ENCODE data around the gene ENPP3. TPM values are rescaled to one million over a fixed set of nuclear protein-coding genes. Genes with fewer than 3 reads are reported as not detected.

The ENPP3 gene
- total RNA-seq, 1 donor from 2014 or later: 1.0 TPM

DNA sequence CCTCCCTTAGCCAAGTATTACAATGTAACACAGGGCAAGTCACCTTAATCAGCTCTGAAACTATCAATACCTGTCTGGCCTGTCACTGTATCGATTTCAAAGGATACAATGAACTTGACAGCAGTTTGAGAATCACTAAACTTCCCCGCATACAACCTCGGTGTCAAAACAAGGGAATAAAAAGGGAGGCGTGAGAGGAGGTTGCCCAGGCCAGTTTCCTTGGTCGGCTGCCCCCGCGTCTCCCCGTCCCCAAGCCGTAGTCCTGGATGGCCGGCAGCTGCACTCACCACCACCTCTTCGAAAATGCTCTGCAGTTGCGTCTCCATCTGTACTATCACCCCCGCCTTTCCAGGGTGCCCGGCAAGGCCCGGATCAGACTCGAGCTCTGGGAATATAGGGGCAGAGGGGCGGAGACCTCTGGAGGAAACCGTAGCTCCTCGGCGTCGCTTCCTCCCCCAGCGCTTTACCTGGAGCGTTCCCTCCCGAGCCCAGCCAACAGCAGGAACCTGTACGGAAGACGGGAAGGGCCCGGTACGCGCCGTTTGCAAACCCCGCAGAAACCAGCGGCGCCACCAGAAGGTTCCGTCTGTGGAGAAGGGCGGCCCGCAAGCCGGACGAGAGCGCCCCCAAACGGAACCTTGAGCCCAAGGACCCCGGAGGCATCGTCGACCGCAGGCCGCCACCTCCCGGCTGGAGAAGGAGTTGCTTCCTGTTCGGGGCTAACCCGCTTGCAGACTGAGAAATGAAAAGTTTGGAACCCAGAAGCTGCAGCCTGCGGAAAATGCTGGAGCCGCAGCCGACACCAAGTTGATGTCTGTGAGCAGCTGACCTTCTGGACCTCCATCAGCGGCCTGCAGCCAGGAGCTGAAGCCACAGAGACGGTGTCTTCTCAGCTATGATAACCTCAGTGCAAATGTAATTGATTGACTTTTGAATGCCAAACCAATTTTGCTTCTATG lies 9.1 kb upstream of the ENPP3 start, which contains the start of gene MED23:
Gene MED23 (minus strand): TSS at position 519 of the 959 bp plus-strand sequence. CDS start 193 bp downstream, at position 326.
- Histone ChIP-seq H3K9ac (ENCODE audit: low read depth in 1 of 3, low read length in 3 of 3) (peak within 1 kb of the TSS; percentile 87 to 93 (median 92)), H3K9me3 (ENCODE audit: control insufficient read depth in 3 of 3, low read length in 3 of 3) (no peaks in the 10 kb centered on the region), H3K4me1 (ENCODE audit: control insufficient read depth in 3 of 3, insufficient read depth in 3 of 3, low read length in 3 of 3) (peaks cover 5 to 8% (median 7%) of the 10 kb centered on the region in 3 donors), H3K4me3 (ENCODE audit: low read length in 3 of 3) (peak within 1 kb of the TSS; percentile 82 to 91 (median 89)), H3K27me3 (ENCODE audit: control insufficient read depth in 3 of 3, insufficient read depth in 3 of 3, low read length in 3 of 3) (no peaks in the 10 kb centered on the region), H3K36me3 (ENCODE audit: control insufficient read depth in 3 of 3, insufficient read depth in 3 of 3, low read length in 3 of 3) (peaks cover 5 to 24% (median 20%) of the 10 kb centered on the region in 3 donors), H3K27ac (ENCODE audit: low read depth, low read length) (peak within 1 kb of the TSS; percentile 36)

DNA sequence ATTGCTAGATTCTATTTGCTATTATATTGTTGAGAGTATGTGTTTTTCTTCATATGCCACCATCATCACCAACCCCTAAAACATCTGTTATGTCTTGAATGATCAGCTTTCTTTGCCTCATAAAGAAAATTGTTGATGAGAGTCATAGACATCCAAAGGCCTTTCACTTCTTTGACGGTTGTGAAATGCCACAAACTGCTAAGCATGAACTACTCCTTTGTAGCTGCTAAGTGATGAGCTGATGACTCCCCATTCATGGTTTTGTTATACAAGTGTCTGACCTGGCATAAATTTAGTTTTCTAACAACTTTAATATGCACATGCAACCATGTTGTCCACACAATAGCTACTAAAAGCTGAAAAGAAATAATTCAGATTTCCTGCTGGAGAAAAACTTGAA lies 8.4 kb upstream of the ENPP3 start:
- Histone ChIP-seq H3K9me3 (ENCODE audit: control insufficient read depth in 3 of 3, low read length in 3 of 3) (no peaks in the 10 kb centered on the region), H3K9ac (ENCODE audit: low read depth in 1 of 3, low read length in 3 of 3) (peak overlapping the region; percentile 81 to 92 (median 87)), H3K27ac (ENCODE audit: low read depth, low read length) (no peak overlapping the region), H3K27me3 (ENCODE audit: control insufficient read depth in 3 of 3, insufficient read depth in 3 of 3, low read length in 3 of 3) (no peaks in the 10 kb centered on the region), H3K4me3 (ENCODE audit: low read length in 3 of 3) (peak overlapping the region; percentile 82 to 91 (median 89)), H3K36me3 (ENCODE audit: control insufficient read depth in 3 of 3, insufficient read depth in 3 of 3, low read length in 3 of 3) (peaks cover 5 to 17% (median 13%) of the 10 kb centered on the region in 3 donors), H3K4me1 (ENCODE audit: control insufficient read depth in 3 of 3, insufficient read depth in 3 of 3, low read length in 3 of 3) (peaks cover 5 to 8% (median 7%) of the 10 kb centered on the region in 3 donors)

DNA sequence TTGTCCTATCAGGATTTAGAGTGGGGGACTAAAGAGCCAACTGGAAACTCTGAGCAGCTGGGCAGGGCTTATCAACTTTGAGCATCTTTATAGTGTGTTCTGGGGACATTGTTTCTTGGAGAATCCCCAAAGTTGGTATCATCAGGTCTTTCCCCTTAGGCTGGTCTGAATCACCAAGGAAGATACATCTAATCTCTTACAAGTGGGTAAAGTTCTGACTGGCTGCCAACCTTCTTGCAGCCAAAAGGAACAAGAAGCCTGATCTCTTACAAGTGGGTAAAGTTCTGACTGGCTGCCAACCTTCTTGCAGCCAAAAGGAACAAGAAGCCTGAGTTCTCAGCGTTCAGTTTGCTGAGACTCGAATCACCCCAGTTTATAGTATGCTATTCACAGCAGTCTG lies 7.5 kb upstream of the ENPP3 start:
- no peak overlapping the region for H3K9ac ChIP-seq (ENCODE audit: low read depth in 1 of 3, low read length in 3 of 3)
- H3K4me3 ChIP-seq (ENCODE audit: low read length in 3 of 3): no peak overlapping the region
- no peak overlapping the region for H3K27ac ChIP-seq (ENCODE audit: low read depth, low read length)
- H3K4me1 ChIP-seq (ENCODE audit: control insufficient read depth in 3 of 3, insufficient read depth in 3 of 3, low read length in 3 of 3): peaks cover 5 to 8% (median 7%) of the 10 kb centered on the region in 3 donors
- H3K27me3 ChIP-seq (ENCODE audit: control insufficient read depth in 3 of 3, insufficient read depth in 3 of 3, low read length in 3 of 3): no peaks in the 10 kb centered on the region
- H3K9me3 ChIP-seq (ENCODE audit: control insufficient read depth in 3 of 3, low read length in 3 of 3): no peaks in the 10 kb centered on the region
- peaks cover 0 to 8% (median 4%) of the 10 kb centered on the region in 3 donors for H3K36me3 ChIP-seq (ENCODE audit: control insufficient read depth in 3 of 3, insufficient read depth in 3 of 3, low read length in 3 of 3)

DNA sequence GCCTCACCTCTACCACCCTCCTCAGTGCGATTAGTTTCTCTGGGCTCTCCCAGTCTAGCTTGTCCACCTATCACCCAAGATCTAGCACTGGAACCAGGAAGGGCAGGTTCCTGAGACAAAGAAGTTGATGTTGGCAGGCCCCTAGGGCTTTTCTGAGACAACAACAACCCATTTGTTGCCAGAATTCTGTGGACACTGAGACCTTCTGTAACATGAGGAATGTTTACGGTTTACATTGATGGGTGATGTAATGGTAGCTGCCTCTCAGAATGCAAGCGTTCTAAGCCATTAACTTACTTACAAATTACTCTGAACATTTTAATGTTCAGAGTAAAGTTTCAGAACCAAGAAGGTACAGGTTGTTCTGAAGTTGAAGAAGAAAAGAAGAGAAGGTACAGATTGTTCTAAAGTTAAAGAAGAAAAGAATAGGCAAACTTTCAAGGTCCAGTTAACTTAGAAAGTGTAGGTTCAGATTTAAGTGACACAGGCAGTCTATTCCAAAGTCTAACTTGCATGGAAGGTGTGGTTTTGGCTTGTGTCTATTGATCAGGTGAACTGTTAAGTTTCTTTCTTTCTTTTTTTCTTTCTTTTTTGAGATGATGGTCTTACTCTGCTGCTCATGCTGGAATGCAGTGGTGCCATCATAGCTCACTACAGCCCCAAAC lies 5.3 kb upstream of the ENPP3 start:
- H3K36me3 ChIP-seq (ENCODE audit: control insufficient read depth in 3 of 3, insufficient read depth in 3 of 3, low read length in 3 of 3): no peaks in the 10 kb centered on the region
- no peak overlapping the region for H3K27ac ChIP-seq (ENCODE audit: low read depth, low read length)
- H3K9ac ChIP-seq (ENCODE audit: low read depth in 1 of 3, low read length in 3 of 3): no peak overlapping the region
- H3K27me3 ChIP-seq (ENCODE audit: control insufficient read depth in 3 of 3, insufficient read depth in 3 of 3, low read length in 3 of 3): no peaks in the 10 kb centered on the region
- peaks cover 5 to 8% (median 7%) of the 10 kb centered on the region in 3 donors for H3K4me1 ChIP-seq (ENCODE audit: control insufficient read depth in 3 of 3, insufficient read depth in 3 of 3, low read length in 3 of 3)
- no peaks in the 10 kb centered on the region for H3K9me3 ChIP-seq (ENCODE audit: control insufficient read depth in 3 of 3, low read length in 3 of 3)
- no peak overlapping the region for H3K4me3 ChIP-seq (ENCODE audit: low read length in 3 of 3)

DNA sequence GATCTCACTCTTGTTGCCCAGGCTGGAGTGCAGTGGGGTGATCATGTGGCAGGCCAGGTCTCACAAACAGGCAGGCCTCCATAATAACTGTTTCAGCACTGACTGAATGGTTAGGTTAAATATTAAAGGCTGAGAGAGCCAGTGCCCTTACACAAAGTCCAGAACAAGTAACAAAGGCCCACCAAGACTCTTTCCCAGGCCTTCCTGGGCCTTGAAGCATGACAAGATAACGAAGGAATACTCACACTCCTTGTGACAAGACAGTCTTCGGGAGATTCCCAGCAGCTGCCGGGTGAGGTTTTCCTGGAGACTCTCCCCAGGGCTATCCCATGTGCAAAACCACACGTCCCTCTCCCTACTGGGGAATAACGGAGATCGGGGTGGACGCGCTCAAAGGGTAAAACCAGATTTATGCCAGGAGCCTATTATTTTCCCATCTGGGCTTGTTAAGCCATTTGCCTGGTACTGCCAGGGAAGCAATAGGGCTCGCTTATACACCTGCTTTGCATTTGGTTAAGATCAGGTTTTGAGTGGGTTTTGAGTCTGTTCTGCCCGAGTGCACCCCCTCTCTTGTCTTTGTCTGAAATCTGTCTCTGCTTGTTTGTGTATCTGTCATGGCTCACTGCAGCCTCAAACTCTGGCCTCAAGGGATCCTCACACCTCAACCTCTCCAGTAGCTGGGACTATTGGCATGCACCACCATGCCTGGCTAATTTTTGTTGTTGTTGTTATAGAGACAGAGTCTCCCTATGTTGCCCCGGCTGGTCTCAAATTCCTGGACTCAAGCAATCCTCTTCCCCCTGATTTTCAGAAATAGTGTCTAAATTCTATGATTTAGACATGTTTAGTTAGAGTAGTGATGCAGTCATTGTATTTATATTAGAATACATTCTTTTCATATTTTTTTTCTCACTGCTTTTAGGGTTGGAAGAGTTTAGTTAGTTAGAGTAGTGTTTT lies 1.4 kb upstream of the ENPP3 start:
- H3K27me3 ChIP-seq (ENCODE audit: control insufficient read depth in 3 of 3, insufficient read depth in 3 of 3, low read length in 3 of 3): no peaks in the 10 kb centered on the region
- no peak overlapping the region for H3K27ac ChIP-seq (ENCODE audit: low read depth, low read length)
- no peak overlapping the region for H3K4me3 ChIP-seq (ENCODE audit: low read length in 3 of 3)
- H3K9ac ChIP-seq (ENCODE audit: low read depth in 1 of 3, low read length in 3 of 3): no peak overlapping the region
- H3K9me3 ChIP-seq (ENCODE audit: control insufficient read depth in 3 of 3, low read length in 3 of 3): no peaks in the 10 kb centered on the region
- no peaks in the 10 kb centered on the region for H3K36me3 ChIP-seq (ENCODE audit: control insufficient read depth in 3 of 3, insufficient read depth in 3 of 3, low read length in 3 of 3)
- H3K4me1 ChIP-seq (ENCODE audit: control insufficient read depth in 3 of 3, insufficient read depth in 3 of 3, low read length in 3 of 3): no peaks in the 10 kb centered on the region

DNA sequence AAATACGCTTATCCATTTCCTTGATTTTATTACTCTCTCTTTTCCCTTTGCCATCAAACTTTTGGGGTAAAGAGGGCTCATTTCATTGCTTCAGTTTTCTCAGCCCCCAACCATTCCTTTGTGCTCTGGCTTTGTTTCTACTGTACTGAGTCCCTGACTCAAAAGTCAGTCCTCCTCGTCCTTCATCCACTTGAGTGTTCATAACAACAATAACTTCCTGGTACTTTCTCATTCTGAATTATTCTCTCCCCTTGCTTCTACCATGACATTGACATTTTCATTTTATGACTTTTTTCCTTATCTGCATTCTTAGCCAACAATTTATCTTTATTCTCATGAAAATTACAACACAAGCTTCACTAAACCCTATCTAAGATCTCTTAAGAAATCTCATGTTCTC lies 911 bp downstream of the ENPP3 start:
- Histone ChIP-seq H3K27me3 (ENCODE audit: control insufficient read depth in 3 of 3, insufficient read depth in 3 of 3, low read length in 3 of 3) (no peaks in the 10 kb centered on the region), H3K4me3 (ENCODE audit: low read length in 3 of 3) (no peak overlapping the region), H3K9me3 (ENCODE audit: control insufficient read depth in 3 of 3, low read length in 3 of 3) (no peaks in the 10 kb centered on the region), H3K9ac (ENCODE audit: low read depth in 1 of 3, low read length in 3 of 3) (no peak overlapping the region), H3K27ac (ENCODE audit: low read depth, low read length) (no peak overlapping the region), H3K4me1 (ENCODE audit: control insufficient read depth in 3 of 3, insufficient read depth in 3 of 3, low read length in 3 of 3) (no peaks in the 10 kb centered on the region), H3K36me3 (ENCODE audit: control insufficient read depth in 3 of 3, insufficient read depth in 3 of 3, low read length in 3 of 3) (no peaks in the 10 kb centered on the region)

DNA sequence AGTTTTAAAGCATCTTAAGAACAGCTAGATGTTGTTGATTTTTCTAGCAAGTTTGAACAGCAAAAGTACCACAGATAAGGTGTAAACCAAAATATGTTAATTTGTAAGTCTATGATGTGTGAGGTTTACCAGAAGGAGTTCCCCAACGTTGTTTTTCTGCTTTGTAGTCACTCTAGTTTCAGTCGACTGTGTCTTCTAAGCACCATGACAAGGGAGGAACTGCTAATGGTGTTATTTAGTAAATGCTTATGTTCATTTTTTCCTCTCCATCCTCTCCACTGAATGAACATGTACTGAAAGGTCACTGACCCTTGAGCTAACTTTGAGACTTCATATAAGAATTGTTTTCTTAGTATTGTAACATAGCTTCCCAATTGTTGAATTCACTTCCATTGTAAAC lies 3.0 kb downstream of the ENPP3 start:
- Histone ChIP-seq H3K36me3 (ENCODE audit: control insufficient read depth in 3 of 3, insufficient read depth in 3 of 3, low read length in 3 of 3) (no peaks in the 10 kb centered on the region), H3K4me1 (ENCODE audit: control insufficient read depth in 3 of 3, insufficient read depth in 3 of 3, low read length in 3 of 3) (no peaks in the 10 kb centered on the region), H3K9ac (ENCODE audit: low read depth in 1 of 3, low read length in 3 of 3) (no peak overlapping the region), H3K27me3 (ENCODE audit: control insufficient read depth in 3 of 3, insufficient read depth in 3 of 3, low read length in 3 of 3) (no peaks in the 10 kb centered on the region), H3K27ac (ENCODE audit: low read depth, low read length) (no peak overlapping the region), H3K9me3 (ENCODE audit: control insufficient read depth in 3 of 3, low read length in 3 of 3) (no peaks in the 10 kb centered on the region), H3K4me3 (ENCODE audit: low read length in 3 of 3) (no peak overlapping the region)

DNA sequence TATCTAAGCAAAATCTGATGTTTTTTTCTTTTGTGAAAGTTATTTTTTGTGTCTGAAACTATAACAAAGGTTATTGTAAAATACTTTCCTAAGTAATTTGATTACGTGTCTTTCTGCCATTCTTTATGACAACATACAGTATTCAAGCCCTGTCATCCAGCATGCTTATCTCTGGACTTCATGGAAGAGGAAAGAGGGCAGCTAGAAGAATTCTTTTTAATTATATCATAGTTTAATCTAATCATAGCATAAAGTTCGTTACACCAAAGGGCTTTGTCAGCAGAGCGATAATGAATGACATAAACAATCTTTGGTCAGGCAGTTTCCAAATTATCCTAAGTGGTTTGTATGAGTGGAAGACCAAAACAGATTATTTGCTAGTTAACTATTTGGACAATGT lies 3.5 kb downstream of the ENPP3 start:
- H3K27ac ChIP-seq (ENCODE audit: low read depth, low read length): no peak overlapping the region
- H3K9ac ChIP-seq (ENCODE audit: low read depth in 1 of 3, low read length in 3 of 3): no peak overlapping the region
- H3K9me3 ChIP-seq (ENCODE audit: control insufficient read depth in 3 of 3, low read length in 3 of 3): no peaks in the 10 kb centered on the region
- no peaks in the 10 kb centered on the region for H3K27me3 ChIP-seq (ENCODE audit: control insufficient read depth in 3 of 3, insufficient read depth in 3 of 3, low read length in 3 of 3)
- H3K4me1 ChIP-seq (ENCODE audit: control insufficient read depth in 3 of 3, insufficient read depth in 3 of 3, low read length in 3 of 3): no peaks in the 10 kb centered on the region
- H3K4me3 ChIP-seq (ENCODE audit: low read length in 3 of 3): no peak overlapping the region
- no peaks in the 10 kb centered on the region for H3K36me3 ChIP-seq (ENCODE audit: control insufficient read depth in 3 of 3, insufficient read depth in 3 of 3, low read length in 3 of 3)

DNA sequence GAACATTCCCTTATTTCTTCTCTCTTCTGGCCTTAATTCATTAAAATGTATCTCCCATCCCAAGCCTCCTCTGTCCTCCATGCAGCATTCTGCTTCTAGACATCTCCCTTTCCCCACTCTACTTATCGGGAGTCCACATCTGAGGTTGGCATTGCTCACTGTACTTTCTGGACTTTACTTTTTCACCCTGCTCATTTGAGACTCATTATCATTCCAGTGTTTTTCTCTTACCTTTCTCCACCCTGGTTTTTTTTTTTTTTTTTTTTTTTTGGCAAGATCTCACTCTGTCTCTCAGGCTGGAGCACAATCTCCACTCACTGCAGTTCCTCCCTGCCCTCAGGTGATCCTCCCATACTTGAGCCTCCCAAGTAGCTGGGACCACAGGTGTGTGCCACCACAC lies 4.5 kb downstream of the ENPP3 start:
- no peaks in the 10 kb centered on the region for H3K4me1 ChIP-seq (ENCODE audit: control insufficient read depth in 3 of 3, insufficient read depth in 3 of 3, low read length in 3 of 3)
- H3K36me3 ChIP-seq (ENCODE audit: control insufficient read depth in 3 of 3, insufficient read depth in 3 of 3, low read length in 3 of 3): no peaks in the 10 kb centered on the region
- H3K27ac ChIP-seq (ENCODE audit: low read depth, low read length): no peak overlapping the region
- H3K9ac ChIP-seq (ENCODE audit: low read depth in 1 of 3, low read length in 3 of 3): no peak overlapping the region
- no peaks in the 10 kb centered on the region for H3K9me3 ChIP-seq (ENCODE audit: control insufficient read depth in 3 of 3, low read length in 3 of 3)
- no peak overlapping the region for H3K4me3 ChIP-seq (ENCODE audit: low read length in 3 of 3)
- no peaks in the 10 kb centered on the region for H3K27me3 ChIP-seq (ENCODE audit: control insufficient read depth in 3 of 3, insufficient read depth in 3 of 3, low read length in 3 of 3)
